ENCODE results near the gene PRSS1.

The PRSS1 gene

GRCh38 chr7:142771353-142771723 is 22.1 kb downstream of the PRSS1 start:
- TF ChIP-seq GABPA (IDR thresholded peaks at IDR 0.05; ENCODE audit: low read depth) (no peak), SPI1 (IDR thresholded peaks at IDR 0.05; ENCODE audit: borderline replicate concordance, low read depth) (no peak), REST (IDR thresholded peaks at IDR 0.05; ENCODE audit: insufficient replicate concordance, low read depth) (no peak), POLR2AphosphoS5 (IDR thresholded peaks at IDR 0.05; ENCODE audit: low read depth) (no peak), CTCF (IDR thresholded peaks at IDR 0.05; ENCODE audit: insufficient read depth, low read length) (no peak)
- H3K4me3 ChIP-seq (replicated peaks; ENCODE audit: insufficient read depth, low read length), result no peak overlapping the region
- H3K27me3 ChIP-seq (ENCODE audit: insufficient read depth, poor library complexity, severe bottlenecking), result no peaks in the 10 kb centered on the region
- no peak for DNase-seq (ENCODE audit: low read depth in 1 of 2, low spot score in 1 of 2)
- H3K27ac ChIP-seq (replicated peaks), result no peak overlapping the region

GRCh38 chr7:142772051-142772450 is 22.8 kb downstream of the PRSS1 start:
- Histone ChIP-seq H3K27me3 (ENCODE audit: insufficient read depth, poor library complexity, severe bottlenecking) (no peaks in the 10 kb centered on the region), H3K4me3 (replicated peaks; ENCODE audit: insufficient read depth, low read length) (no peak overlapping the region), H3K27ac (replicated peaks) (no peak overlapping the region)
- DNase-seq (ENCODE audit: low read depth in 1 of 2, low spot score in 1 of 2), result no peak
- TF ChIP-seq CTCF (IDR thresholded peaks at IDR 0.05; ENCODE audit: insufficient read depth, low read length) (no peak), GABPA (IDR thresholded peaks at IDR 0.05; ENCODE audit: low read depth) (no peak), SPI1 (IDR thresholded peaks at IDR 0.05; ENCODE audit: borderline replicate concordance, low read depth) (no peak), REST (IDR thresholded peaks at IDR 0.05; ENCODE audit: insufficient replicate concordance, low read depth) (no peak), POLR2AphosphoS5 (IDR thresholded peaks at IDR 0.05; ENCODE audit: low read depth) (no peak)

- TF ChIP-seq POLR2AphosphoS5 (IDR thresholded peaks at IDR 0.05; ENCODE audit: low read depth) (no peak), REST (IDR thresholded peaks at IDR 0.05; ENCODE audit: insufficient replicate concordance, low read depth) (no peak), CTCF (IDR thresholded peaks at IDR 0.05; ENCODE audit: insufficient read depth, low read length) (no peak), GABPA (IDR thresholded peaks at IDR 0.05; ENCODE audit: low read depth) (no peak), SPI1 (IDR thresholded peaks at IDR 0.05; ENCODE audit: borderline replicate concordance, low read depth) (no peak)
- DNase-seq (ENCODE audit: low read depth in 1 of 2, low spot score in 1 of 2), result no peak
- Histone ChIP-seq H3K4me3 (replicated peaks; ENCODE audit: insufficient read depth, low read length) (no peak overlapping the region), H3K27me3 (ENCODE audit: insufficient read depth, poor library complexity, severe bottlenecking) (no peaks in the 10 kb centered on the region), H3K27ac (replicated peaks) (no peak overlapping the region)
Measured at GRCh38 chr7:142772673-142773072, 23.4 kb downstream of the PRSS1 start.

Measured in HL-60 (cell line).